HG03442 (cell line): ENCODE measurements around the gene MAPKAPK5.
"Not testable (repeated sequence)": the region's sequence is repeated elsewhere in the genome, so short reads cannot be mapped to it uniquely, and the experiment has no call there.

Experiments
- ATAC-seq: cut with Tn5 transposase; IDR thresholded peaks from one replicate; pipeline ENCODE4 v1.9.1; 2021; ENCODE audit warnings: mild to moderate bottlenecking, moderate library complexity; ENCODE audit not compliant: unreplicated experiment

The MAPKAPK5 gene

GRCh38 chr12:111827907-111828306 lies 14.1 kb upstream of the MAPKAPK5 start:
- no peak for ATAC-seq

- ATAC-seq = no peak
These were observed 13.6 kb upstream of the MAPKAPK5 start for GRCh38 chr12:111828338-111828979.

GRCh38 chr12:111829635-111830034 lies 12.4 kb upstream of the MAPKAPK5 start:
- ATAC-seq = not testable (repeated sequence)

- ATAC-seq = not testable (repeated sequence)
These were observed 7.2 kb upstream of the MAPKAPK5 start for GRCh38 chr12:111834740-111835386.

- ATAC-seq = not testable (repeated sequence)
These were observed 6.4 kb upstream of the MAPKAPK5 start for GRCh38 chr12:111835531-111836181.

GRCh38 chr12:111838353-111838752 lies 3.7 kb upstream of the MAPKAPK5 start:
- ATAC-seq = no peak

- no peak for ATAC-seq
These were observed 1.2 kb upstream of the MAPKAPK5 start for GRCh38 chr12:111840807-111841206.

GRCh38 chr12:111841236-111841749 lies 735 bp upstream of the MAPKAPK5 start:
- ATAC-seq = peak; percentile 11

- peak; percentile 20 for ATAC-seq
These were observed 748 bp downstream of the MAPKAPK5 start for GRCh38 chr12:111842556-111843396.

- ATAC-seq = no peak
These were observed 4.0 kb downstream of the MAPKAPK5 start for GRCh38 chr12:111846016-111846415.

- ATAC-seq = no peak
These were observed 8.5 kb downstream of the MAPKAPK5 start for GRCh38 chr12:111850526-111850925.

GRCh38 chr12:111858186-111858585 lies 16.2 kb downstream of the MAPKAPK5 start:
- no peak for ATAC-seq

GRCh38 chr12:111858778-111859177 lies 16.8 kb downstream of the MAPKAPK5 start:
- ATAC-seq = no peak

GRCh38 chr12:111864913-111865312 lies 22.9 kb downstream of the MAPKAPK5 start:
- no peak for ATAC-seq

GRCh38 chr12:111867531-111867930 lies 25.5 kb downstream of the MAPKAPK5 start:
- ATAC-seq = no peak

- no peak for ATAC-seq
These were observed 26.9 kb downstream of the MAPKAPK5 start for GRCh38 chr12:111868676-111869588.

- no peak for ATAC-seq
These were observed 27.6 kb downstream of the MAPKAPK5 start for GRCh38 chr12:111869671-111870070.

GRCh38 chr12:111870216-111870615 lies 28.2 kb downstream of the MAPKAPK5 start:
- ATAC-seq = no peak

- ATAC-seq = no peak
These were observed 28.7 kb downstream of the MAPKAPK5 start for GRCh38 chr12:111870706-111871105.

GRCh38 chr12:111873113-111873512 lies 31.1 kb downstream of the MAPKAPK5 start:
- no peak for ATAC-seq
